ENCODE results near the gene MT1B. TPM values are rescaled to one million over a fixed set of nuclear protein-coding genes. Genes with fewer than 3 reads are reported as not detected.

The MT1B gene
- total RNA-seq, 6 experiments from 2014 or later = not detected

DNA sequence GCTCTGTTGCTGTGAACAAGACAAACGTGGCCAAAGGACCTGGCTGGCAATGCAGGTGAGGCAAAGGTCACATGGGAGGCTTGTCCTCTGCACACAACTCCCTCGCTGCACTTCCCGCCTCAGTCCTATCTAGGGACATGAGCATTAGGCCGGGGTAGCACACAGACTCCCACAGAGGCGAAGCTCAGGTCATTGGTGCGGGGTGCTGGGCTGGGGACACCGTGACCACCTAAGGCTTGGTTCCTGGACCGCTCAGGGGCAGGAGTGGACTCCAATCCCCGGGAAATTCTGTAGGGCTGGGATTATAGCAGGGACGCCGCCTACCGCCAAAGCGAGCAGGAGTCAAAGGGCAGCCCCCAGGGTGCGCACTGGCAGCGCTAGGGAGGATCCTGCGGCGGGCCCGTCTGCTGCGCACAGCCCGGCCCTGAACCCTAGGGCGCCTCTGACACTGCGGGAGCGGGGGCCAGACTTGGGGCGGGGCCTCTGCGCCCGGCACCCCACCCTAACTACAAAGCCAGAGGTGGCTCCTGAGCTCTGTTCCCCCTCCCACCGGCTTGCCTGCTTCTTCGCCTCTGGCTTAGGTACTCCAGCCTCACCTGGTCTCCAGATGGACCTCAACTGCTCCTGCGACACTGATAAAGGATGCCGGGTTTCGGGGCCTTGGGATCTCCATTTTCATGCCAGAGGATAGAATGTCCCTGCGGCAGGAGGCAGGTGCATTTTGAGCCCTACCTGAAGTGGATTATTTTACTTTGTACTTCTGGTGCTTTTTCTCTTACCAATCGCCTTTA lies 3.9 kb upstream of the MT1B start:
- no peak for DNase-seq
- H3K36me3 Mint-ChIP-seq (ENCODE audit: low read depth) = no peaks in the 10 kb centered on the region
- peaks cover 10% of the 10 kb centered on the region for H3K4me1 Mint-ChIP-seq (ENCODE audit: low read depth)
- no peak overlapping the region for H3K4me3 Mint-ChIP-seq
- H3K27ac Mint-ChIP-seq = no peak overlapping the region
- no peaks in the 10 kb centered on the region for H3K9me3 Mint-ChIP-seq
- peaks cover 77% of the 10 kb centered on the region for H3K27me3 Mint-ChIP-seq (ENCODE audit: insufficient read depth)
- TF ChIP-seq, protein P1, sequence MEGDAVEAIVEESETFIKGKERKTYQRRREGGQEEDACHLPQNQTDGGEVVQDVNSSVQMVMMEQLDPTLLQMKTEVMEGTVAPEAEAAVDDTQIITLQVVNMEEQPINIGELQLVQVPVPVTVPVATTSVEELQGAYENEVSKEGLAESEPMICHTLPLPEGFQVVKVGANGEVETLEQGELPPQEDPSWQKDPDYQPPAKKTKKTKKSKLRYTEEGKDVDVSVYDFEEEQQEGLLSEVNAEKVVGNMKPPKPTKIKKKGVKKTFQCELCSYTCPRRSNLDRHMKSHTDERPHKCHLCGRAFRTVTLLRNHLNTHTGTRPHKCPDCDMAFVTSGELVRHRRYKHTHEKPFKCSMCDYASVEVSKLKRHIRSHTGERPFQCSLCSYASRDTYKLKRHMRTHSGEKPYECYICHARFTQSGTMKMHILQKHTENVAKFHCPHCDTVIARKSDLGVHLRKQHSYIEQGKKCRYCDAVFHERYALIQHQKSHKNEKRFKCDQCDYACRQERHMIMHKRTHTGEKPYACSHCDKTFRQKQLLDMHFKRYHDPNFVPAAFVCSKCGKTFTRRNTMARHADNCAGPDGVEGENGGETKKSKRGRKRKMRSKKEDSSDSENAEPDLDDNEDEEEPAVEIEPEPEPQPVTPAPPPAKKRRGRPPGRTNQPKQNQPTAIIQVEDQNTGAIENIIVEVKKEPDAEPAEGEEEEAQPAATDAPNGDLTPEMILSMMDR (IDR thresholded peaks at IDR 0.05) = no peak

DNA sequence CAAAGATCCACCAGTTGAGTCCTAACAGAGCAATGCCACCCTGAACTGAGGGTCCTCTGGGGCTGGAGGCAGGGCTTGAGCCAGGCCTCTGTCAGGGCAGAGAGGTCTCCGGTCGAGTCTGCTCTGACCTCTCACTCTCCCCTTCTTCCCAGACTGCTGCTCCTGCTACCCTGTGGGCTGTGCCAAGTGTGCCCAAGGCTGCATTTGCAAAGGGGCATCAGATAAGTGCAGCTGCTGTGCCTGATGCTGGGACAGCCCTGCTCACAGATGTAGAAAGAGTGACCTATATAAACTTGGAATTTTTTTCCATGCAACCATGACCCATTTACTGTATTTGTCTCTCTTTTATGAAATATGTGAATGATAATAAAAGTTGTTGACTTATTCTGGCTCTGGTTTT lies 2.4 kb upstream of the MT1B start:
- Mint-ChIP-seq H3K9me3 (no peaks in the 10 kb centered on the region), H3K4me3 (no peak overlapping the region), H3K4me1 (ENCODE audit: low read depth) (no peaks in the 10 kb centered on the region), H3K36me3 (ENCODE audit: low read depth) (no peaks in the 10 kb centered on the region), H3K27me3 (ENCODE audit: insufficient read depth) (peaks cover 76% of the 10 kb centered on the region), H3K27ac (no peak overlapping the region)
- TF ChIP-seq, protein P1 (IDR thresholded peaks at IDR 0.05) = no peak
- no peak for DNase-seq

- DNase-seq = no peak
- Mint-ChIP-seq H3K27me3 (ENCODE audit: insufficient read depth) (peaks cover 72% of the 10 kb centered on the region), H3K9me3 (no peaks in the 10 kb centered on the region), H3K4me3 (no peak overlapping the region), H3K36me3 (ENCODE audit: low read depth) (no peaks in the 10 kb centered on the region), H3K27ac (no peak overlapping the region), H3K4me1 (ENCODE audit: low read depth) (no peaks in the 10 kb centered on the region)
- TF ChIP-seq, protein P1 (IDR thresholded peaks at IDR 0.05) = no peak
Measured at GRCh38 chr16:56649820-56650219, 1.9 kb upstream of the MT1B start.

GRCh38 chr16:56652600-56652999 lies 914 bp downstream of the MT1B start:
- no peak for DNase-seq
- Mint-ChIP-seq H3K4me1 (ENCODE audit: low read depth) (no peaks in the 10 kb centered on the region), H3K27me3 (ENCODE audit: insufficient read depth) (peaks cover 66% of the 10 kb centered on the region), H3K9me3 (no peaks in the 10 kb centered on the region), H3K4me3 (no peak overlapping the region), H3K36me3 (ENCODE audit: low read depth) (no peaks in the 10 kb centered on the region), H3K27ac (no peak overlapping the region)
- TF ChIP-seq, protein P1 (IDR thresholded peaks at IDR 0.05) = no peak

- Mint-ChIP-seq H3K4me3 (no peak overlapping the region), H3K4me1 (ENCODE audit: low read depth) (peaks cover 6% of the 10 kb centered on the region), H3K27ac (no peak overlapping the region), H3K36me3 (ENCODE audit: low read depth) (0 out of 2 replicates have a peak, but pooled peaks cover 3% of the 10 kb centered on the region), H3K27me3 (ENCODE audit: insufficient read depth) (peaks cover 65% of the 10 kb centered on the region), H3K9me3 (no peaks in the 10 kb centered on the region)
- TF ChIP-seq, protein P1 (IDR thresholded peaks at IDR 0.05) = no peak
- no peak for DNase-seq
Measured at GRCh38 chr16:56653218-56653617, 1.5 kb downstream of the MT1B start.
